ENCODE measurements around the gene REV3L.

The REV3L gene

GRCh38 chr6:111254779-111255166, 228.2 kb downstream of the REV3L start:
- ChIA-PET CTCF (no interaction called here), POLR2A (no interaction called here)
- TF ChIP-seq CTCF (IDR thresholded peaks at IDR 0.05; ENCODE audit: control extremely low read depth, extremely low read depth, low read depth, missing control alignments) = no peak
- no peak for DNase-seq (ENCODE audit: extremely low spot score)

GRCh38 chr6:111254004-111254778, 228.8 kb downstream of the REV3L start:
- TF ChIP-seq CTCF (IDR thresholded peaks at IDR 0.05; ENCODE audit: control extremely low read depth, extremely low read depth, low read depth, missing control alignments) = no peak
- DNase-seq (ENCODE audit: extremely low spot score) = no peak
- ChIA-PET POLR2A (no interaction called here), CTCF (interaction anchor here (2.4 kb wide), 1 partner anchor 11 kb away, joined by 6 read pairs; no protein-coding TSS in a partner anchor)

- no peak for DNase-seq (ENCODE audit: extremely low spot score)
- ChIA-PET POLR2A (no interaction called here), CTCF (interaction anchor here (1.0 to 2.4 kb wide), 3 partner anchors 10 to 791 kb away, joined by 3 to 6 read pairs (median 3); no protein-coding TSS in a partner anchor)
- no peak for TF ChIP-seq CTCF (IDR thresholded peaks at IDR 0.05; ENCODE audit: control extremely low read depth, extremely low read depth, low read depth, missing control alignments)
Measured at GRCh38 chr6:111252726-111253125, 230.3 kb downstream of the REV3L start.

- DNase-seq (ENCODE audit: extremely low spot score) = no peak
- no peak for TF ChIP-seq CTCF (IDR thresholded peaks at IDR 0.05; ENCODE audit: control extremely low read depth, extremely low read depth, low read depth, missing control alignments)
- POLR2A ChIA-PET = no interaction called here
- CTCF ChIA-PET = interaction anchor here (0.9 to 2.9 kb wide), 7 partner anchors 8 to 392 kb away, joined by 3 to 30 read pairs (median 3); a partner anchor contains a TSS
Measured at GRCh38 chr6:111250791-111251354, 232.1 kb downstream of the REV3L start.
